SK-N-SH (cell line): ENCODE results near the gene UPF3A.

Experiments used
- EP300 ChIP-seq, 2 experiments: IDR thresholded peaks; 2 replicates each; pipeline versions ENCODE4 v1.4.0 to v1.6.1; 2012; ENCODE audit warnings: borderline replicate concordance in 1 of 2, low read depth in 1 of 2, low read length in 1 of 2
- GABPA ChIP-seq: IDR thresholded peaks from 2 replicates; pipeline ENCODE4 v1.4.0; 2012; ENCODE audit warnings: low read depth, mild to moderate bottlenecking
- JUND ChIP-seq: IDR thresholded peaks from 2 replicates; pipeline ENCODE4 v1.4.0; 2012
- POLR2AphosphoS5 ChIP-seq: IDR thresholded peaks from 2 replicates; pipeline ENCODE4 v1.6.1; 2012; ENCODE audit warnings: low read depth, low read length
- RAD21 ChIP-seq: IDR thresholded peaks from 2 replicates; pipeline ENCODE4 v1.6.1; 2012; ENCODE audit warnings: mild to moderate bottlenecking, low read length
- TF ChIP-seq, protein P1 (sequence below): fragments of 200-600 bp; sonication (generic); IDR thresholded peaks from 2 replicates; pipeline ENCODE4 v1.6.1; 2017; ENCODE audit warnings: antibody characterized with exemption, mild to moderate bottlenecking, moderate library complexity
- TF ChIP-seq, protein P2 (sequence below): IDR thresholded peaks from 2 replicates; pipeline ENCODE4 v1.6.1; 2012; ENCODE audit warnings: mild to moderate bottlenecking, low read depth, low read length, moderate library complexity

GRCh38 chr13:114284680-114285079, 3.3 kb downstream of the UPF3A start:
- TF ChIP-seq, protein P1, sequence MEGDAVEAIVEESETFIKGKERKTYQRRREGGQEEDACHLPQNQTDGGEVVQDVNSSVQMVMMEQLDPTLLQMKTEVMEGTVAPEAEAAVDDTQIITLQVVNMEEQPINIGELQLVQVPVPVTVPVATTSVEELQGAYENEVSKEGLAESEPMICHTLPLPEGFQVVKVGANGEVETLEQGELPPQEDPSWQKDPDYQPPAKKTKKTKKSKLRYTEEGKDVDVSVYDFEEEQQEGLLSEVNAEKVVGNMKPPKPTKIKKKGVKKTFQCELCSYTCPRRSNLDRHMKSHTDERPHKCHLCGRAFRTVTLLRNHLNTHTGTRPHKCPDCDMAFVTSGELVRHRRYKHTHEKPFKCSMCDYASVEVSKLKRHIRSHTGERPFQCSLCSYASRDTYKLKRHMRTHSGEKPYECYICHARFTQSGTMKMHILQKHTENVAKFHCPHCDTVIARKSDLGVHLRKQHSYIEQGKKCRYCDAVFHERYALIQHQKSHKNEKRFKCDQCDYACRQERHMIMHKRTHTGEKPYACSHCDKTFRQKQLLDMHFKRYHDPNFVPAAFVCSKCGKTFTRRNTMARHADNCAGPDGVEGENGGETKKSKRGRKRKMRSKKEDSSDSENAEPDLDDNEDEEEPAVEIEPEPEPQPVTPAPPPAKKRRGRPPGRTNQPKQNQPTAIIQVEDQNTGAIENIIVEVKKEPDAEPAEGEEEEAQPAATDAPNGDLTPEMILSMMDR = no peak
- no peak for TF ChIP-seq EP300 (IDR thresholded peaks at IDR 0.05; ENCODE audit: borderline replicate concordance in 1 of 2, low read depth in 1 of 2, low read length in 1 of 2)
- TF ChIP-seq RAD21 = no peak
- TF ChIP-seq, protein P2, sequence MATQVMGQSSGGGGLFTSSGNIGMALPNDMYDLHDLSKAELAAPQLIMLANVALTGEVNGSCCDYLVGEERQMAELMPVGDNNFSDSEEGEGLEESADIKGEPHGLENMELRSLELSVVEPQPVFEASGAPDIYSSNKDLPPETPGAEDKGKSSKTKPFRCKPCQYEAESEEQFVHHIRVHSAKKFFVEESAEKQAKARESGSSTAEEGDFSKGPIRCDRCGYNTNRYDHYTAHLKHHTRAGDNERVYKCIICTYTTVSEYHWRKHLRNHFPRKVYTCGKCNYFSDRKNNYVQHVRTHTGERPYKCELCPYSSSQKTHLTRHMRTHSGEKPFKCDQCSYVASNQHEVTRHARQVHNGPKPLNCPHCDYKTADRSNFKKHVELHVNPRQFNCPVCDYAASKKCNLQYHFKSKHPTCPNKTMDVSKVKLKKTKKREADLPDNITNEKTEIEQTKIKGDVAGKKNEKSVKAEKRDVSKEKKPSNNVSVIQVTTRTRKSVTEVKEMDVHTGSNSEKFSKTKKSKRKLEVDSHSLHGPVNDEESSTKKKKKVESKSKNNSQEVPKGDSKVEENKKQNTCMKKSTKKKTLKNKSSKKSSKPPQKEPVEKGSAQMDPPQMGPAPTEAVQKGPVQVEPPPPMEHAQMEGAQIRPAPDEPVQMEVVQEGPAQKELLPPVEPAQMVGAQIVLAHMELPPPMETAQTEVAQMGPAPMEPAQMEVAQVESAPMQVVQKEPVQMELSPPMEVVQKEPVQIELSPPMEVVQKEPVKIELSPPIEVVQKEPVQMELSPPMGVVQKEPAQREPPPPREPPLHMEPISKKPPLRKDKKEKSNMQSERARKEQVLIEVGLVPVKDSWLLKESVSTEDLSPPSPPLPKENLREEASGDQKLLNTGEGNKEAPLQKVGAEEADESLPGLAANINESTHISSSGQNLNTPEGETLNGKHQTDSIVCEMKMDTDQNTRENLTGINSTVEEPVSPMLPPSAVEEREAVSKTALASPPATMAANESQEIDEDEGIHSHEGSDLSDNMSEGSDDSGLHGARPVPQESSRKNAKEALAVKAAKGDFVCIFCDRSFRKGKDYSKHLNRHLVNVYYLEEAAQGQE = no peak
- no peak for TF ChIP-seq JUND
- TF ChIP-seq POLR2AphosphoS5 = no peak
- TF ChIP-seq GABPA = no peak
